SU-DHL-6 (cell line): Measurements from ENCODE around the gene SLC19A1.

Experiments
- EZH2phosphoT487 ChIP-seq: fragments of 200-600 bp; sonication (generic), shearing (Covaris generic); conservative IDR thresholded peaks from 2 replicates; pipeline ENCODE4 v1.6.1; 2018; ENCODE audit warnings: mild to moderate bottlenecking, antibody characterized with exemption, low read length, moderate library complexity, mixed read lengths
- TF ChIP-seq, protein P1 (sequence below): fragments of 200-600 bp; sonication (generic); IDR thresholded peaks from one replicate; pipeline ENCODE4 v1.5.1; 2017; ENCODE audit warnings: antibody characterized with exemption, mild to moderate bottlenecking, low read length, moderate library complexity; ENCODE audit not compliant: insufficient read depth, poor library complexity, severe bottlenecking

DNA sequence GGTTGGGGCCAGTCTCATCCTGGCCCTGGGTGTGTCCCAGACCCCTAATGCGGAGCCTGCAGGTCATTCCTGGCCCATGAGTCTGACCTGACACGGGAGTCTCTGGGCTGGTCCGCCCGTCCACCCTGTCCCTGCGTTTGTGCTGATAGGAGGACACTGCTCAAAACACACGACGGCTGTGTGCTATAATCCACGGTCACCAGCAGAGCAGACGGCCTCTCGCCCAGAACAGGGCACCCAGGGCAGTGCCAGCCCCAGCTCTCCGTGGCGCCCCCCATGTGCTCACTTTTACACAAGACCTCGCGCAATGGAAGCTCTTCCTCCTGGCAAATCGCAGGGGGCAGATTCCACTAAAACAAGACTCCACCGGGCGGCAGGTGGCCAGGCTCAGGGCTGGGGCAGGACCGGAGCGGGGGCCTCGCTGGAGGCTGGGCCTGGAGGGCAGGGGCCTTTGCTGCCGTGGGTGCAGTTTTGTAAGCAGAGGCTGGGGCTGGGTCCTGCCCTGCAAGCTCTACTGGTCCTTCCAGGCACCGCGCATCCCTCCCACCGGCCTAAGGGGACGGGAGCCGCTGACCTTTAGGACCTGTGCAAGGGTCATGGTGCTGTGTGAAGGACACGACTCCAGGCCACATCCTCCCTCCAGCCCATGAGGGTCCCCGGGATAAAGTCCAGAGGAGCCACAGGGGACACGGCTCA, 10.6 kb upstream of the SLC19A1 start:
- no peak for TF ChIP-seq EZH2phosphoT487
- TF ChIP-seq, protein P1, sequence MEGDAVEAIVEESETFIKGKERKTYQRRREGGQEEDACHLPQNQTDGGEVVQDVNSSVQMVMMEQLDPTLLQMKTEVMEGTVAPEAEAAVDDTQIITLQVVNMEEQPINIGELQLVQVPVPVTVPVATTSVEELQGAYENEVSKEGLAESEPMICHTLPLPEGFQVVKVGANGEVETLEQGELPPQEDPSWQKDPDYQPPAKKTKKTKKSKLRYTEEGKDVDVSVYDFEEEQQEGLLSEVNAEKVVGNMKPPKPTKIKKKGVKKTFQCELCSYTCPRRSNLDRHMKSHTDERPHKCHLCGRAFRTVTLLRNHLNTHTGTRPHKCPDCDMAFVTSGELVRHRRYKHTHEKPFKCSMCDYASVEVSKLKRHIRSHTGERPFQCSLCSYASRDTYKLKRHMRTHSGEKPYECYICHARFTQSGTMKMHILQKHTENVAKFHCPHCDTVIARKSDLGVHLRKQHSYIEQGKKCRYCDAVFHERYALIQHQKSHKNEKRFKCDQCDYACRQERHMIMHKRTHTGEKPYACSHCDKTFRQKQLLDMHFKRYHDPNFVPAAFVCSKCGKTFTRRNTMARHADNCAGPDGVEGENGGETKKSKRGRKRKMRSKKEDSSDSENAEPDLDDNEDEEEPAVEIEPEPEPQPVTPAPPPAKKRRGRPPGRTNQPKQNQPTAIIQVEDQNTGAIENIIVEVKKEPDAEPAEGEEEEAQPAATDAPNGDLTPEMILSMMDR = no peak
